SK-N-SH treated with all-trans-retinoic acid at 6 μM for 48 hours (cell line): ENCODE results near the gene PCDH20.

Source experiments
- ARNTL ChIP-seq: fragments of 450-650 bp; formaldehyde crosslinking; IDR thresholded peaks from 2 replicates; pipeline ENCODE4 v1.5.0; 2020; ENCODE audit warnings: low read depth, mild to moderate bottlenecking, moderate library complexity, borderline replicate concordance
- BACH2 ChIP-seq: fragments of 250-450 bp; sonication (Bioruptor Pico); IDR thresholded peaks from 2 replicates; pipeline ENCODE4 v1.9.0; 2021; ENCODE audit warnings: mild to moderate bottlenecking, borderline replicate concordance
- CSDC2 ChIP-seq: fragments of 250-450 bp; sonication (Bioruptor Pico); IDR thresholded peaks from 2 replicates; pipeline ENCODE4 v1.5.0; 2020; ENCODE audit warnings: mild to moderate bottlenecking, moderate library complexity
- GLIS3 ChIP-seq: fragments of 250-450 bp; sonication (Bioruptor Pico); IDR thresholded peaks from 2 replicates; pipeline ENCODE4 v1.5.0; 2020; ENCODE audit warnings: mild to moderate bottlenecking, moderate library complexity
- OSR1 ChIP-seq: fragments of 250-450 bp; sonication (Bioruptor Pico); IDR thresholded peaks from 2 replicates; pipeline ENCODE4 v1.8.0; 2022; ENCODE audit warnings: moderate library complexity, mild to moderate bottlenecking, inconsistent platforms
- RARB ChIP-seq: fragments of 250-450 bp; sonication (Bioruptor Pico); IDR thresholded peaks from 2 replicates; pipeline ENCODE4 v1.8.0; 2021; ENCODE audit warnings: mild to moderate bottlenecking, moderate library complexity
- SNAI2 ChIP-seq: fragments of 250-450 bp; sonication (Bioruptor Pico); IDR thresholded peaks from 2 replicates; pipeline ENCODE4 v1.5.0; 2020; ENCODE audit warnings: mild to moderate bottlenecking, moderate library complexity
- TCF4 ChIP-seq: fragments of 250-450 bp; sonication (Bioruptor Pico); IDR thresholded peaks from 2 replicates; pipeline ENCODE4 v1.8.0; 2021; ENCODE audit warnings: mild to moderate bottlenecking, moderate library complexity, borderline replicate concordance
- ZNF565 ChIP-seq: fragments of 450-650 bp; formaldehyde crosslinking; conservative IDR thresholded peaks from 2 replicates; pipeline ENCODE4 v1.5.0; 2020; ENCODE audit warnings: low read depth, mild to moderate bottlenecking, moderate library complexity
- ZNF70 ChIP-seq: fragments of 450-650 bp; formaldehyde crosslinking; IDR thresholded peaks from 2 replicates; pipeline ENCODE4 v1.5.0; 2020; ENCODE audit warnings: mild to moderate bottlenecking, moderate library complexity
- TF ChIP-seq, protein P1 (sequence below): fragments of 250-450 bp; sonication (Bioruptor Pico); IDR thresholded peaks from 2 replicates; pipeline ENCODE4 v1.8.0; 2020; ENCODE audit warnings: mild to moderate bottlenecking, moderate library complexity, borderline replicate concordance
- TF ChIP-seq, protein P2 (sequence below): fragments of 250-450 bp; sonication (Bioruptor Pico); IDR thresholded peaks from 2 replicates; pipeline ENCODE4 v1.5.0; 2020; ENCODE audit warnings: mild to moderate bottlenecking, moderate library complexity
- TF ChIP-seq, protein P3 (sequence below): fragments of 250-450 bp; sonication (Bioruptor Pico); IDR thresholded peaks from 2 replicates; pipeline ENCODE4 v1.8.0; 2021; ENCODE audit warnings: low read depth, mild to moderate bottlenecking, moderate library complexity, borderline replicate concordance

DNA sequence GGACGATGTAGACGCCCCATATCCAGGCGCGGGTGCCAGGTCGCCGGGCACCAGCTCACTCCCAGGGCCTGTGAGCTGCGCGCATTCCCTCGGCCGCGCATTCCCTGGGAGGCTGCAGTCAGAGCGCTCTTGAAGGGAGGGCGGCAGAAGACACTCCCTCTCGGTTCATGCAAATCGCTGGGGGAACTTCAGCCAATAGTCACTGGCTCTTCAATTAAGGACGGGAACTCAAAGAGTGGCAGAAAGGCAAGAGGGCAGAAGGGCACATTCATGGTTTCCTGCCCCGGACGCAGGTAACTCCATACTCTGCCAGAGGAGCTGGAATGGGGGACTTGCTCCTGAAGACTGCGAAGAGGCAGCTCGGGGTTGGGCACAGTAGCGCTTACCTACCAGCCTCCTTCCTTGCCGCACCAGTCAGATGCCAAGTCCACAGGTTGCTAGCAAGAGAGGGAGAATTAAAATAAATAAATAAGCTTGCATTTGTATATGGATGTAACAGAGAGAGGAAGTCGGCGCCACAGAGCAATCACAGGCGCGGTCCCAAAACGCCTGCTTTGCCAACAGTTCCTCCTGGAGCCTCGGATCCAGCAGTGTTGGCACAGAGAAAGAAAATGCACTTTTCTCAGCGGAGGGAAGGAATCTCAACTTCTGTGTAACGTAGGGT, 459 bp downstream of the PCDH20 start:
- TF ChIP-seq ARNTL: no peak
- no peak for TF ChIP-seq CSDC2 (CRISPR knock-in tag)
- no peak for TF ChIP-seq OSR1 (CRISPR knock-in tag)
- TF ChIP-seq, protein P1, sequence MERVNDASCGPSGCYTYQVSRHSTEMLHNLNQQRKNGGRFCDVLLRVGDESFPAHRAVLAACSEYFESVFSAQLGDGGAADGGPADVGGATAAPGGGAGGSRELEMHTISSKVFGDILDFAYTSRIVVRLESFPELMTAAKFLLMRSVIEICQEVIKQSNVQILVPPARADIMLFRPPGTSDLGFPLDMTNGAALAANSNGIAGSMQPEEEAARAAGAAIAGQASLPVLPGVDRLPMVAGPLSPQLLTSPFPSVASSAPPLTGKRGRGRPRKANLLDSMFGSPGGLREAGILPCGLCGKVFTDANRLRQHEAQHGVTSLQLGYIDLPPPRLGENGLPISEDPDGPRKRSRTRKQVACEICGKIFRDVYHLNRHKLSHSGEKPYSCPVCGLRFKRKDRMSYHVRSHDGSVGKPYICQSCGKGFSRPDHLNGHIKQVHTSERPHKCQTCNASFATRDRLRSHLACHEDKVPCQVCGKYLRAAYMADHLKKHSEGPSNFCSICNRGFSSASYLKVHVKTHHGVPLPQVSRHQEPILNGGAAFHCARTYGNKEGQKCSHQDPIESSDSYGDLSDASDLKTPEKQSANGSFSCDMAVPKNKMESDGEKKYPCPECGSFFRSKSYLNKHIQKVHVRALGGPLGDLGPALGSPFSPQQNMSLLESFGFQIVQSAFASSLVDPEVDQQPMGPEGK (CRISPR knock-in tag): no peak
- TF ChIP-seq ZNF565 (CRISPR knock-in tag): no peak
- TF ChIP-seq GLIS3 (CRISPR knock-in tag): no peak
- no peak for TF ChIP-seq TCF4 (CRISPR knock-in tag)
- no peak for TF ChIP-seq BACH2 (CRISPR knock-in tag)
- TF ChIP-seq, protein P2, sequence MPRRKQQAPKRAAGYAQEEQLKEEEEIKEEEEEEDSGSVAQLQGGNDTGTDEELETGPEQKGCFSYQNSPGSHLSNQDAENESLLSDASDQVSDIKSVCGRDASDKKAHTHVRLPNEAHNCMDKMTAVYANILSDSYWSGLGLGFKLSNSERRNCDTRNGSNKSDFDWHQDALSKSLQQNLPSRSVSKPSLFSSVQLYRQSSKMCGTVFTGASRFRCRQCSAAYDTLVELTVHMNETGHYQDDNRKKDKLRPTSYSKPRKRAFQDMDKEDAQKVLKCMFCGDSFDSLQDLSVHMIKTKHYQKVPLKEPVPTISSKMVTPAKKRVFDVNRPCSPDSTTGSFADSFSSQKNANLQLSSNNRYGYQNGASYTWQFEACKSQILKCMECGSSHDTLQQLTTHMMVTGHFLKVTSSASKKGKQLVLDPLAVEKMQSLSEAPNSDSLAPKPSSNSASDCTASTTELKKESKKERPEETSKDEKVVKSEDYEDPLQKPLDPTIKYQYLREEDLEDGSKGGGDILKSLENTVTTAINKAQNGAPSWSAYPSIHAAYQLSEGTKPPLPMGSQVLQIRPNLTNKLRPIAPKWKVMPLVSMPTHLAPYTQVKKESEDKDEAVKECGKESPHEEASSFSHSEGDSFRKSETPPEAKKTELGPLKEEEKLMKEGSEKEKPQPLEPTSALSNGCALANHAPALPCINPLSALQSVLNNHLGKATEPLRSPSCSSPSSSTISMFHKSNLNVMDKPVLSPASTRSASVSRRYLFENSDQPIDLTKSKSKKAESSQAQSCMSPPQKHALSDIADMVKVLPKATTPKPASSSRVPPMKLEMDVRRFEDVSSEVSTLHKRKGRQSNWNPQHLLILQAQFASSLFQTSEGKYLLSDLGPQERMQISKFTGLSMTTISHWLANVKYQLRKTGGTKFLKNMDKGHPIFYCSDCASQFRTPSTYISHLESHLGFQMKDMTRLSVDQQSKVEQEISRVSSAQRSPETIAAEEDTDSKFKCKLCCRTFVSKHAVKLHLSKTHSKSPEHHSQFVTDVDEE (CRISPR knock-in tag): no peak
- TF ChIP-seq, protein P3, sequence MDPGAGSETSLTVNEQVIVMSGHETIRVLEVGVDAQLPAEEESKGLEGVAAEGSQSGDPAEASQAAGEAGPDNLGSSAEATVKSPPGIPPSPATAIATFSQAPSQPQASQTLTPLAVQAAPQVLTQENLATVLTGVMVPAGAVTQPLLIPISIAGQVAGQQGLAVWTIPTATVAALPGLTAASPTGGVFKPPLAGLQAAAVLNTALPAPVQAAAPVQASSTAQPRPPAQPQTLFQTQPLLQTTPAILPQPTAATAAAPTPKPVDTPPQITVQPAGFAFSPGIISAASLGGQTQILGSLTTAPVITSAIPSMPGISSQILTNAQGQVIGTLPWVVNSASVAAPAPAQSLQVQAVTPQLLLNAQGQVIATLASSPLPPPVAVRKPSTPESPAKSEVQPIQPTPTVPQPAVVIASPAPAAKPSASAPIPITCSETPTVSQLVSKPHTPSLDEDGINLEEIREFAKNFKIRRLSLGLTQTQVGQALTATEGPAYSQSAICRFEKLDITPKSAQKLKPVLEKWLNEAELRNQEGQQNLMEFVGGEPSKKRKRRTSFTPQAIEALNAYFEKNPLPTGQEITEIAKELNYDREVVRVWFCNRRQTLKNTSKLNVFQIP: no peak
- no peak for TF ChIP-seq RARB
- TF ChIP-seq ZNF70 (CRISPR knock-in tag): no peak
- TF ChIP-seq SNAI2 (CRISPR knock-in tag): no peak
